ENCODE data around the gene COL6A2. TPM values are rescaled to one million over a fixed set of nuclear protein-coding genes. Genes with fewer than 3 reads are reported as not detected.

Gene COL6A2
- total RNA-seq, 2 donors from 2014 or later = 10.8 to 11.3 TPM

- H3K4me1 Mint-ChIP-seq (ENCODE audit: low read depth) = no peaks in the 10 kb centered on the region
- ATAC-seq (replicated peaks in 1 of 2) (no peak), DNase-seq (no peak)
- no peak overlapping the region for H3K4me3 Mint-ChIP-seq
- peaks cover 0 to 4% of the 10 kb centered on the region in 2 donors for H3K9me3 Mint-ChIP-seq
- H3K36me3 Mint-ChIP-seq (ENCODE audit: insufficient read depth in 2 of 2) = peaks cover 0 to 6% of the 10 kb centered on the region in 2 donors
- H3K27me3 Mint-ChIP-seq (ENCODE audit: low read depth) = no peaks in the 10 kb centered on the region
- no peak overlapping the region for H3K27ac Mint-ChIP-seq
These were observed 14.2 kb downstream of the COL6A2 start for GRCh38 chr21:46111857-46112724.

- H3K27me3 Mint-ChIP-seq (ENCODE audit: low read depth) = no peaks in the 10 kb centered on the region
- H3K27ac Mint-ChIP-seq = no peak overlapping the region
- H3K36me3 Mint-ChIP-seq (ENCODE audit: insufficient read depth in 2 of 2) = peaks cover 0 to under 1% of the 10 kb centered on the region in 2 donors
- no peak for DNase-seq
- ATAC-seq (replicated peaks in 1 of 2) = no peak
- H3K4me1 Mint-ChIP-seq (ENCODE audit: low read depth) = no peaks in the 10 kb centered on the region
- H3K9me3 Mint-ChIP-seq = peaks cover 0 to 4% of the 10 kb centered on the region in 2 donors
- H3K4me3 Mint-ChIP-seq = no peak overlapping the region
These were observed 14.9 kb downstream of the COL6A2 start for GRCh38 chr21:46112725-46113215.

GRCh38 chr21:46113497-46114176, 15.7 kb downstream of the COL6A2 start:
- Mint-ChIP-seq H3K27me3 (ENCODE audit: low read depth) (no peaks in the 10 kb centered on the region), H3K27ac (no peak overlapping the region), H3K9me3 (no peaks in the 10 kb centered on the region), H3K36me3 (ENCODE audit: insufficient read depth in 2 of 2) (no peaks in the 10 kb centered on the region), H3K4me3 (no peak overlapping the region), H3K4me1 (ENCODE audit: low read depth) (no peaks in the 10 kb centered on the region)
- no peak for ATAC-seq (replicated peaks in 1 of 2)
- no peak for DNase-seq

GRCh38 chr21:46114963-46115362, 17.1 kb downstream of the COL6A2 start:
- no peaks in the 10 kb centered on the region for H3K27me3 Mint-ChIP-seq (ENCODE audit: low read depth)
- no peak overlapping the region for H3K4me3 Mint-ChIP-seq
- DNase-seq (no peak), ATAC-seq (replicated peaks in 1 of 2) (no peak)
- no peaks in the 10 kb centered on the region for H3K9me3 Mint-ChIP-seq
- H3K36me3 Mint-ChIP-seq (ENCODE audit: insufficient read depth in 2 of 2) = no peaks in the 10 kb centered on the region
- H3K27ac Mint-ChIP-seq = no peak overlapping the region
- H3K4me1 Mint-ChIP-seq (ENCODE audit: low read depth) = no peaks in the 10 kb centered on the region

GRCh38 chr21:46115441-46116188, 17.7 kb downstream of the COL6A2 start:
- Mint-ChIP-seq H3K27me3 (ENCODE audit: low read depth) (no peaks in the 10 kb centered on the region), H3K36me3 (ENCODE audit: insufficient read depth in 2 of 2) (no peaks in the 10 kb centered on the region), H3K27ac (no peak overlapping the region), H3K9me3 (no peaks in the 10 kb centered on the region), H3K4me1 (ENCODE audit: low read depth) (no peaks in the 10 kb centered on the region), H3K4me3 (no peak overlapping the region)
- DNase-seq (no peak), ATAC-seq (replicated peaks in 1 of 2) (no peak)

GRCh38 chr21:46116189-46116775, 18.4 kb downstream of the COL6A2 start:
- Mint-ChIP-seq H3K9me3 (no peaks in the 10 kb centered on the region), H3K27ac (no peak overlapping the region), H3K36me3 (ENCODE audit: insufficient read depth in 2 of 2) (no peaks in the 10 kb centered on the region), H3K27me3 (ENCODE audit: low read depth) (no peaks in the 10 kb centered on the region), H3K4me3 (no peak overlapping the region), H3K4me1 (ENCODE audit: low read depth) (no peaks in the 10 kb centered on the region)
- DNase-seq (no peak), ATAC-seq (replicated peaks in 1 of 2) (no peak)

- no peak overlapping the region for H3K27ac Mint-ChIP-seq
- H3K36me3 Mint-ChIP-seq (ENCODE audit: insufficient read depth in 2 of 2) = no peaks in the 10 kb centered on the region
- H3K27me3 Mint-ChIP-seq (ENCODE audit: low read depth) = no peaks in the 10 kb centered on the region
- no peaks in the 10 kb centered on the region for H3K4me1 Mint-ChIP-seq (ENCODE audit: low read depth)
- no peaks in the 10 kb centered on the region for H3K9me3 Mint-ChIP-seq
- H3K4me3 Mint-ChIP-seq = no peak overlapping the region
- DNase-seq = no peak
- no peak for ATAC-seq (replicated peaks in 1 of 2)
These were observed 19.1 kb downstream of the COL6A2 start for GRCh38 chr21:46116776-46117585.

- H3K27ac Mint-ChIP-seq = no peak overlapping the region
- no peaks in the 10 kb centered on the region for H3K4me1 Mint-ChIP-seq (ENCODE audit: low read depth)
- H3K9me3 Mint-ChIP-seq = no peaks in the 10 kb centered on the region
- no peaks in the 10 kb centered on the region for H3K36me3 Mint-ChIP-seq (ENCODE audit: insufficient read depth in 2 of 2)
- H3K27me3 Mint-ChIP-seq (ENCODE audit: low read depth) = no peaks in the 10 kb centered on the region
- no peak for DNase-seq
- ATAC-seq (replicated peaks in 1 of 2) = no peak
- H3K4me3 Mint-ChIP-seq = no peak overlapping the region
These were observed 19.8 kb downstream of the COL6A2 start for GRCh38 chr21:46117586-46118315.

- DNase-seq (no peak), ATAC-seq (replicated peaks in 1 of 2) (no peak)
- Mint-ChIP-seq H3K4me1 (ENCODE audit: low read depth) (no peaks in the 10 kb centered on the region), H3K9me3 (peaks cover 0 to under 1% of the 10 kb centered on the region in 2 donors), H3K27ac (no peak overlapping the region), H3K4me3 (no peak overlapping the region), H3K27me3 (ENCODE audit: low read depth) (no peaks in the 10 kb centered on the region), H3K36me3 (ENCODE audit: insufficient read depth in 2 of 2) (no peaks in the 10 kb centered on the region)
These were observed 20.6 kb downstream of the COL6A2 start for GRCh38 chr21:46118316-46119143.

- Mint-ChIP-seq H3K4me1 (ENCODE audit: low read depth) (no peaks in the 10 kb centered on the region), H3K27me3 (ENCODE audit: low read depth) (no peaks in the 10 kb centered on the region), H3K27ac (no peak overlapping the region), H3K9me3 (peaks cover 0 to 3% of the 10 kb centered on the region in 2 donors), H3K36me3 (ENCODE audit: insufficient read depth in 2 of 2) (no peaks in the 10 kb centered on the region), H3K4me3 (no peak overlapping the region)
- ATAC-seq (replicated peaks in 1 of 2) (no peak), DNase-seq (no peak)
These were observed 21.3 kb downstream of the COL6A2 start for GRCh38 chr21:46119144-46119636.

- no peaks in the 10 kb centered on the region for H3K4me1 Mint-ChIP-seq (ENCODE audit: low read depth)
- H3K36me3 Mint-ChIP-seq (ENCODE audit: insufficient read depth in 2 of 2) = no peaks in the 10 kb centered on the region
- ATAC-seq (replicated peaks in 1 of 2) (no peak), DNase-seq (no peak)
- H3K27ac Mint-ChIP-seq = no peak overlapping the region
- peaks cover 0 to 3% of the 10 kb centered on the region in 2 donors for H3K9me3 Mint-ChIP-seq
- no peaks in the 10 kb centered on the region for H3K27me3 Mint-ChIP-seq (ENCODE audit: low read depth)
- H3K4me3 Mint-ChIP-seq = no peak overlapping the region
These were observed 21.8 kb downstream of the COL6A2 start for GRCh38 chr21:46119637-46120271.
